Heart left ventricle (tissue), 13 donors: ENCODE data around the gene COL7A1.

Experiments used
- CTCF ChIP-seq, 12 donors: fragments of 200-600 bp; sonication (generic) in 4 of 12; IDR thresholded peaks; one replicate each; pipeline versions ENCODE4 v1.5.0 to v1.8.0; 2018 to 2022; ENCODE audit warnings: antibody characterized with exemption in 12 of 12, mild to moderate bottlenecking in 5 of 12
- POLR2A ChIP-seq, 2 donors: fragments of 450-650 bp; IDR thresholded peaks; one replicate each; pipeline ENCODE4 v1.6.1; 2017; ENCODE audit warnings: antibody characterized with exemption in 2 of 2, mild to moderate bottlenecking in 2 of 2, moderate library complexity in 2 of 2
- donor health status: ischemic (EF 13 %, LVEDD 7.1; RV severe dilation, severe dysfunction).
- donor health status: DM: no; HTN: yes; CAD: no.
- donor health status: DM: no; HTN: no; CAD: no.
- donor health status: ischemic (EF 25% LVEDD 6.9; RV normal size, moderate dysfunction).
- donor health status: ischemic (EF 25% LVEDD 5.7; RV mildly dilated, moderate dysfunction).
- donor health status: ischemic (EF 35%, LVEDD 5.7; RV mildly dilated, moderate dysfunction).
- donor health status: nonischemic (EF 11% LVEDD 7.7; RV severe dilation, severe dysfunction).
- donor health status: DM: yes; HTN: yes; CAD: no.
- donor health status: PGD.
- donor health status: ischemic (EF 29% LVEDD 5.4; RV normal size, mild dysfunction).
- donor health status: nonischemic (EF 23%, LVEDD 6.1; RV moderate dilation, normal function).

GRCh38 chr3:48642605-48643004 is 47.5 kb upstream of the COL7A1 start:
- TF ChIP-seq POLR2A (IDR thresholded peaks at IDR 0.05) (no peak), CTCF (IDR thresholded peaks at IDR 0.05) (no peak)
